SK-N-SH (cell line): ENCODE results near the gene TAF1A. TPM values are rescaled to one million over a fixed set of nuclear protein-coding genes. Genes with fewer than 3 reads are reported as not detected.

Experiments used
- CTCF ChIA-PET: fragments of 300-600, 350-600 bp; formaldehyde crosslinking; extraction: SDS; loops from one replicate; lab custom pipeline; 2021; lab: Yijun Ruan, JAX
- POLR2A ChIA-PET: fragments of 350-600 bp; sonication (Branson Sonifier 250); formaldehyde crosslinking; extraction: SDS; loops from one replicate; lab custom pipeline; 2020; ENCODE audit warnings: antibody characterized with exemption, inconsistent platforms; lab: Yijun Ruan, JAX
- DNase-seq: peaks from one replicate; pipeline ENCODE4 v3.0.0; 2012
- H2AFZ ChIP-seq: fragments of 200-600 bp; sonication (generic); 2 replicates; pipeline ENCODE4 v1.8.1; 2016; ENCODE audit warnings: antibody characterized with exemption, mild to moderate bottlenecking, low read depth
- H3F3A ChIP-seq: fragments of 200-600 bp; sonication (generic); replicated peaks from 2 replicates; pipeline ENCODE3; 2016; ENCODE audit warnings: antibody characterized with exemption, mild to moderate bottlenecking; ENCODE audit not compliant: insufficient read depth
- H3K27ac ChIP-seq, 2 experiments: fragments of 200-500 bp in 1 of 2; fragments of 200-600 bp in 1 of 2; sonication (Bioruptor generic) in 1 of 2; sonication (generic), shearing (Covaris generic) in 1 of 2; 2 replicates each; pipeline versions ENCODE4 v1.5.1 to v1.6.1; 2014 to 2016; ENCODE audit warnings: low read depth in 2 of 2, inconsistent platforms in 1 of 2, low read length in 1 of 2, mild to moderate bottlenecking in 1 of 2, mixed read lengths in 1 of 2
- H3K27me3 ChIP-seq: fragments of 200-600 bp; sonication (generic), shearing (Covaris generic); 2 replicates; pipeline ENCODE4 v1.6.1; 2016; ENCODE audit warnings: mixed run types; ENCODE audit not compliant: insufficient read depth
- H3K36me3 ChIP-seq, 2 experiments: fragments of 200-500 bp in 1 of 2; fragments of 200-600 bp in 1 of 2; sonication (Bioruptor generic) in 1 of 2; sonication (generic) in 1 of 2; replicated peaks in 1 of 2; 2 replicates each; pipeline versions ENCODE3 to v1.5.1; 2014 to 2016; ENCODE audit warnings: low read length in 1 of 2, mild to moderate bottlenecking in 1 of 2; ENCODE audit not compliant: insufficient read depth in 2 of 2, control insufficient read depth in 1 of 2
- H3K4me1 ChIP-seq, 2 experiments: fragments of 200-500 bp in 1 of 2; fragments of 200-600 bp in 1 of 2; sonication (Bioruptor generic) in 1 of 2; sonication (generic), shearing (Covaris generic) in 1 of 2; 2 replicates each; pipeline versions ENCODE4 v1.5.1 to v1.6.1; 2014 to 2016; ENCODE audit warnings: low read depth in 1 of 2, low read length in 1 of 2, mixed run types in 1 of 2; ENCODE audit not compliant: insufficient read depth in 2 of 2, control insufficient read depth in 1 of 2
- H3K4me2 ChIP-seq: fragments of 200-600 bp; sonication (generic), shearing (Covaris generic); 2 replicates; pipeline ENCODE4 v1.6.1; 2017; ENCODE audit warnings: mixed run types
- H3K4me3 ChIP-seq, 2 experiments: fragments of 200-500 bp in 1 of 2; fragments of 200-600 bp in 1 of 2; sonication (Bioruptor generic) in 1 of 2; sonication (generic), shearing (Covaris generic) in 1 of 2; 2 replicates each; pipeline versions ENCODE4 v1.5.1 to v1.8.1; 2014 to 2016; ENCODE audit warnings: low read depth in 2 of 2, inconsistent platforms in 1 of 2, low read length in 1 of 2, mild to moderate bottlenecking in 1 of 2, mixed read lengths in 1 of 2, moderate library complexity in 1 of 2
- H3K79me2 ChIP-seq: fragments of 200-600 bp; sonication (generic); 2 replicates; pipeline ENCODE4 v1.8.1; 2017; ENCODE audit warnings: mild to moderate bottlenecking; ENCODE audit not compliant: insufficient read depth
- H3K9ac ChIP-seq: fragments of 200-600 bp; sonication (generic); 2 replicates; pipeline ENCODE4 v1.6.1; 2017; ENCODE audit warnings: mixed run types
- H3K9me2 ChIP-seq: fragments of 200-600 bp; sonication (generic); 2 replicates; pipeline ENCODE4 v1.6.1; 2017; ENCODE audit warnings: mixed run types
- H3K9me3 ChIP-seq: fragments of 200-600 bp; sonication (generic); 2 replicates; pipeline ENCODE4 v1.6.1; 2017; ENCODE audit warnings: mixed run types, mild to moderate bottlenecking, moderate library complexity
- H4K20me1 ChIP-seq: fragments of 200-600 bp; sonication (generic); 2 replicates; pipeline ENCODE4 v1.6.1; 2017; ENCODE audit warnings: mild to moderate bottlenecking, mixed run types; ENCODE audit not compliant: insufficient read depth
- CHD2 ChIP-seq: fragments of 150-350 bp; IDR thresholded peaks from 2 replicates; pipeline ENCODE4 v1.6.1; 2018; ENCODE audit warnings: low read length; ENCODE audit not compliant: partially characterized antibody
- FOXJ3 ChIP-seq: sonication (generic); formaldehyde crosslinking; IDR thresholded peaks from 2 replicates; pipeline ENCODE4 v1.5.1; 2020; ENCODE audit warnings: mild to moderate bottlenecking, missing genetic modification reagents
- FOXM1 ChIP-seq: IDR thresholded peaks from 2 replicates; pipeline ENCODE4 v1.4.0; 2012; ENCODE audit warnings: low read depth, mild to moderate bottlenecking
- GABPA ChIP-seq: IDR thresholded peaks from 2 replicates; pipeline ENCODE4 v1.4.0; 2012; ENCODE audit warnings: low read depth, mild to moderate bottlenecking
- NFIC ChIP-seq: IDR thresholded peaks from 2 replicates; pipeline ENCODE4 v1.4.0; 2012; ENCODE audit warnings: borderline replicate concordance
- NRF1 ChIP-seq: IDR thresholded peaks from 2 replicates; pipeline ENCODE4 v1.6.1; 2012; ENCODE audit warnings: low read depth, mild to moderate bottlenecking, low read length
- RXRA ChIP-seq: IDR thresholded peaks from 2 replicates; pipeline ENCODE4 v1.4.0; 2012; ENCODE audit warnings: low read depth, mild to moderate bottlenecking, borderline replicate concordance
- SIN3A ChIP-seq: IDR thresholded peaks from 2 replicates; pipeline ENCODE4 v1.6.1; 2012; ENCODE audit warnings: low read depth, mild to moderate bottlenecking, low read length, moderate library complexity, borderline replicate concordance
- SMC3 ChIP-seq: IDR thresholded peaks from 2 replicates; pipeline ENCODE4 v1.6.1; 2012; ENCODE audit warnings: low read depth, low read length, improper control_type of control experiment
- TAF1 ChIP-seq: IDR thresholded peaks from 2 replicates; pipeline ENCODE4 v1.6.1; 2012; ENCODE audit warnings: low read depth, mild to moderate bottlenecking, low read length, moderate library complexity, borderline replicate concordance
- TEAD4 ChIP-seq: IDR thresholded peaks from 2 replicates; pipeline ENCODE4 v1.4.0; 2012; ENCODE audit warnings: mild to moderate bottlenecking, borderline replicate concordance; ENCODE audit not compliant: insufficient read depth
- YY1 ChIP-seq: IDR thresholded peaks from 2 replicates; pipeline ENCODE4 v1.4.0; 2012; ENCODE audit warnings: low read depth, mild to moderate bottlenecking
- WGBS: methylation state at CpG from one replicate; pipeline ENCODE4 v1.1.6; 2017; ENCODE audit warnings: low lambda C conversion rate; 5-methylcytosine and 5-hydroxymethylcytosine counted together
- polyA plus RNA-seq, 3 experiments: library from polyadenylated mRNA; depleted of rRNA; stranded (reverse); fragments of >200 nt; gene quantifications; 2 replicates each; pipeline ENCODE4 v1.2.3, GENCODE V29; 2012
- TF ChIP-seq, protein P1 (sequence below): IDR thresholded peaks from 2 replicates; pipeline ENCODE4 v1.6.1; 2012; ENCODE audit warnings: mild to moderate bottlenecking, low read depth, low read length, moderate library complexity
- TF ChIP-seq, protein P2 (sequence below): fragments of 200-600 bp; sonication (generic); IDR thresholded peaks from 2 replicates; pipeline ENCODE4 v1.6.1; 2017; ENCODE audit warnings: antibody characterized with exemption, mild to moderate bottlenecking, moderate library complexity
- TF ChIP-seq, protein P3 (sequence below): IDR thresholded peaks from 2 replicates; pipeline ENCODE4 v1.4.0; 2012; ENCODE audit warnings: low read depth, borderline replicate concordance
- TF ChIP-seq, protein P4 (sequence below): fragments of 150-350 bp; IDR thresholded peaks from 2 replicates; pipeline ENCODE4 v1.6.1; 2016; ENCODE audit warnings: mild to moderate bottlenecking, low read depth, low read length
- TF ChIP-seq, protein P5 (sequence below): IDR thresholded peaks from 2 replicates; pipeline ENCODE4 v1.4.0; 2012; ENCODE audit warnings: low read depth
- TF ChIP-seq, protein P6 (sequence below): IDR thresholded peaks from 2 replicates; pipeline ENCODE4 v1.4.0; 2012; ENCODE audit warnings: low read depth, borderline replicate concordance

Gene TAF1A
- polyA plus RNA-seq, 1 of the 3 experiments (the other 2 are of a cell fraction): 4.6 TPM

DNA sequence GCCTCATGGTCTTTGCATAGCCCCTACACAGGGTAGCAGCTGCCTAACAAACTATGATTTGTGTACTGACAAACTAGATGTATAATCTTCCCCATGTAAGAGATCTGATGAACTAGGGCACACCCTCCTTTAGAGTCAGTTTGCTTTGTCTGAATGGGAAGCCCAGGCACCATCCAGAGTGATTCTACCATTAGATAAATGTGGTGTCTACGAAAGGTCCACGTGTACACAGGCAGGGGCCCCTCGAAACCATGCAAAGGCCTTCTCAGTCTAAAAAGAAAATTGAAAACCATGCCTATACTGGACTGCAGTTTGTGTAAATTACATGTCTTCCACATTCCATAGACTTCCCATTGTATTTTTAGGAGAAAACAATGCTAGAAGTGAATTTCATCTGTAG is 60.6 kb downstream of the TAF1A start:
- POLR2A ChIA-PET: no interaction called here
- no peak overlapping the region for H3K4me2 ChIP-seq
- H3K27me3 ChIP-seq: no peaks in the 10 kb centered on the region
- H3K4me1 ChIP-seq: no peaks in the 10 kb centered on the region
- H3K9me2 ChIP-seq: no peaks in the 10 kb centered on the region
- no peak overlapping the region for H3K27ac ChIP-seq
- no peaks in the 10 kb centered on the region for H3K79me2 ChIP-seq
- H3F3A ChIP-seq: no peaks in the 10 kb centered on the region
- no peaks in the 10 kb centered on the region for H3K36me3 ChIP-seq
- no peak for TF ChIP-seq NRF1
- no peak for TF ChIP-seq SMC3
- TF ChIP-seq, protein P1, sequence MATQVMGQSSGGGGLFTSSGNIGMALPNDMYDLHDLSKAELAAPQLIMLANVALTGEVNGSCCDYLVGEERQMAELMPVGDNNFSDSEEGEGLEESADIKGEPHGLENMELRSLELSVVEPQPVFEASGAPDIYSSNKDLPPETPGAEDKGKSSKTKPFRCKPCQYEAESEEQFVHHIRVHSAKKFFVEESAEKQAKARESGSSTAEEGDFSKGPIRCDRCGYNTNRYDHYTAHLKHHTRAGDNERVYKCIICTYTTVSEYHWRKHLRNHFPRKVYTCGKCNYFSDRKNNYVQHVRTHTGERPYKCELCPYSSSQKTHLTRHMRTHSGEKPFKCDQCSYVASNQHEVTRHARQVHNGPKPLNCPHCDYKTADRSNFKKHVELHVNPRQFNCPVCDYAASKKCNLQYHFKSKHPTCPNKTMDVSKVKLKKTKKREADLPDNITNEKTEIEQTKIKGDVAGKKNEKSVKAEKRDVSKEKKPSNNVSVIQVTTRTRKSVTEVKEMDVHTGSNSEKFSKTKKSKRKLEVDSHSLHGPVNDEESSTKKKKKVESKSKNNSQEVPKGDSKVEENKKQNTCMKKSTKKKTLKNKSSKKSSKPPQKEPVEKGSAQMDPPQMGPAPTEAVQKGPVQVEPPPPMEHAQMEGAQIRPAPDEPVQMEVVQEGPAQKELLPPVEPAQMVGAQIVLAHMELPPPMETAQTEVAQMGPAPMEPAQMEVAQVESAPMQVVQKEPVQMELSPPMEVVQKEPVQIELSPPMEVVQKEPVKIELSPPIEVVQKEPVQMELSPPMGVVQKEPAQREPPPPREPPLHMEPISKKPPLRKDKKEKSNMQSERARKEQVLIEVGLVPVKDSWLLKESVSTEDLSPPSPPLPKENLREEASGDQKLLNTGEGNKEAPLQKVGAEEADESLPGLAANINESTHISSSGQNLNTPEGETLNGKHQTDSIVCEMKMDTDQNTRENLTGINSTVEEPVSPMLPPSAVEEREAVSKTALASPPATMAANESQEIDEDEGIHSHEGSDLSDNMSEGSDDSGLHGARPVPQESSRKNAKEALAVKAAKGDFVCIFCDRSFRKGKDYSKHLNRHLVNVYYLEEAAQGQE: no peak
- TF ChIP-seq TEAD4: no peak
- no peak for TF ChIP-seq YY1
- TF ChIP-seq NFIC: no peak
- TF ChIP-seq, protein P2, sequence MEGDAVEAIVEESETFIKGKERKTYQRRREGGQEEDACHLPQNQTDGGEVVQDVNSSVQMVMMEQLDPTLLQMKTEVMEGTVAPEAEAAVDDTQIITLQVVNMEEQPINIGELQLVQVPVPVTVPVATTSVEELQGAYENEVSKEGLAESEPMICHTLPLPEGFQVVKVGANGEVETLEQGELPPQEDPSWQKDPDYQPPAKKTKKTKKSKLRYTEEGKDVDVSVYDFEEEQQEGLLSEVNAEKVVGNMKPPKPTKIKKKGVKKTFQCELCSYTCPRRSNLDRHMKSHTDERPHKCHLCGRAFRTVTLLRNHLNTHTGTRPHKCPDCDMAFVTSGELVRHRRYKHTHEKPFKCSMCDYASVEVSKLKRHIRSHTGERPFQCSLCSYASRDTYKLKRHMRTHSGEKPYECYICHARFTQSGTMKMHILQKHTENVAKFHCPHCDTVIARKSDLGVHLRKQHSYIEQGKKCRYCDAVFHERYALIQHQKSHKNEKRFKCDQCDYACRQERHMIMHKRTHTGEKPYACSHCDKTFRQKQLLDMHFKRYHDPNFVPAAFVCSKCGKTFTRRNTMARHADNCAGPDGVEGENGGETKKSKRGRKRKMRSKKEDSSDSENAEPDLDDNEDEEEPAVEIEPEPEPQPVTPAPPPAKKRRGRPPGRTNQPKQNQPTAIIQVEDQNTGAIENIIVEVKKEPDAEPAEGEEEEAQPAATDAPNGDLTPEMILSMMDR: no peak
- TF ChIP-seq, protein P3, sequence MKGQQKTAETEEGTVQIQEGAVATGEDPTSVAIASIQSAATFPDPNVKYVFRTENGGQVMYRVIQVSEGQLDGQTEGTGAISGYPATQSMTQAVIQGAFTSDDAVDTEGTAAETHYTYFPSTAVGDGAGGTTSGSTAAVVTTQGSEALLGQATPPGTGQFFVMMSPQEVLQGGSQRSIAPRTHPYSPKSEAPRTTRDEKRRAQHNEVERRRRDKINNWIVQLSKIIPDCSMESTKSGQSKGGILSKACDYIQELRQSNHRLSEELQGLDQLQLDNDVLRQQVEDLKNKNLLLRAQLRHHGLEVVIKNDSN: no peak
- TF ChIP-seq, protein P4, sequence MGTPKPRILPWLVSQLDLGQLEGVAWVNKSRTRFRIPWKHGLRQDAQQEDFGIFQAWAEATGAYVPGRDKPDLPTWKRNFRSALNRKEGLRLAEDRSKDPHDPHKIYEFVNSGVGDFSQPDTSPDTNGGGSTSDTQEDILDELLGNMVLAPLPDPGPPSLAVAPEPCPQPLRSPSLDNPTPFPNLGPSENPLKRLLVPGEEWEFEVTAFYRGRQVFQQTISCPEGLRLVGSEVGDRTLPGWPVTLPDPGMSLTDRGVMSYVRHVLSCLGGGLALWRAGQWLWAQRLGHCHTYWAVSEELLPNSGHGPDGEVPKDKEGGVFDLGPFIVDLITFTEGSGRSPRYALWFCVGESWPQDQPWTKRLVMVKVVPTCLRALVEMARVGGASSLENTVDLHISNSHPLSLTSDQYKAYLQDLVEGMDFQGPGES: no peak
- TF ChIP-seq, protein P5, sequence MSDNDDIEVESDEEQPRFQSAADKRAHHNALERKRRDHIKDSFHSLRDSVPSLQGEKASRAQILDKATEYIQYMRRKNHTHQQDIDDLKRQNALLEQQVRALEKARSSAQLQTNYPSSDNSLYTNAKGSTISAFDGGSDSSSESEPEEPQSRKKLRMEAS: no peak
- TF ChIP-seq TAF1: no peak
- TF ChIP-seq GABPA: no peak
- no peak for TF ChIP-seq RXRA
- no peak for TF ChIP-seq SIN3A
- TF ChIP-seq, protein P6, sequence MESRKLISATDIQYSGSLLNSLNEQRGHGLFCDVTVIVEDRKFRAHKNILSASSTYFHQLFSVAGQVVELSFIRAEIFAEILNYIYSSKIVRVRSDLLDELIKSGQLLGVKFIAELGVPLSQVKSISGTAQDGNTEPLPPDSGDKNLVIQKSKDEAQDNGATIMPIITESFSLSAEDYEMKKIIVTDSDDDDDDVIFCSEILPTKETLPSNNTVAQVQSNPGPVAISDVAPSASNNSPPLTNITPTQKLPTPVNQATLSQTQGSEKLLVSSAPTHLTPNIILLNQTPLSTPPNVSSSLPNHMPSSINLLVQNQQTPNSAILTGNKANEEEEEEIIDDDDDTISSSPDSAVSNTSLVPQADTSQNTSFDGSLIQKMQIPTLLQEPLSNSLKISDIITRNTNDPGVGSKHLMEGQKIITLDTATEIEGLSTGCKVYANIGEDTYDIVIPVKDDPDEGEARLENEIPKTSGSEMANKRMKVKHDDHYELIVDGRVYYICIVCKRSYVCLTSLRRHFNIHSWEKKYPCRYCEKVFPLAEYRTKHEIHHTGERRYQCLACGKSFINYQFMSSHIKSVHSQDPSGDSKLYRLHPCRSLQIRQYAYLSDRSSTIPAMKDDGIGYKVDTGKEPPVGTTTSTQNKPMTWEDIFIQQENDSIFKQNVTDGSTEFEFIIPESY: no peak
- no peak for TF ChIP-seq FOXM1
- no peak for TF ChIP-seq CHD2
- TF ChIP-seq FOXJ3 (CRISPR knock-in tag): no peak
- 70% methylated on average over 3 of the region's 3 CpGs for WGBS
- no peak for DNase-seq
- H3K4me3 ChIP-seq: no peak overlapping the region
- CTCF ChIA-PET: no interaction called here
- no peaks in the 10 kb centered on the region for H4K20me1 ChIP-seq
- H3K9me3 ChIP-seq: no peaks in the 10 kb centered on the region
- no peak overlapping the region for H3K9ac ChIP-seq
- H2AFZ ChIP-seq: no peak overlapping the region
